Hematopoietic multipotent progenitor cell treated with erythropoietin and hydrocortisone succinate and interleukin-3 and kit ligand, for 8 days (in vitro differentiated cells): ENCODE data around the gene MARCHF3.
"Not testable (repeated sequence)": the region's sequence is repeated elsewhere in the genome, so short reads cannot be mapped to it uniquely, and the experiment has no call there.

ENCODE experiments used
- DNase-seq: peaks from one replicate; pipeline ENCODE4 v3.0.0-alpha.2; 2015

Gene MARCHF3

GRCh38 chr5:127030259-127031146 is at the start of gene MARCHF3:
Gene MARCHF3, minus strand, starts transcription at chr5:127030558. Its CDS starts 112,387 bp downstream, at chr5:126918171.
- peak; percentile 94 for DNase-seq

- DNase-seq, result no peak
These were observed 49.7 kb upstream of the MARCHF3 start for GRCh38 chr5:127079994-127080491.

GRCh38 chr5:127077366-127077765 is 47.0 kb upstream of the MARCHF3 start:
- no peak for DNase-seq

- DNase-seq, result no peak
These were observed 46.2 kb upstream of the MARCHF3 start for GRCh38 chr5:127076315-127077129.

GRCh38 chr5:127074466-127074865 is 44.1 kb upstream of the MARCHF3 start:
- no peak for DNase-seq

GRCh38 chr5:127072861-127073846 is 42.8 kb upstream of the MARCHF3 start, which contains the start of gene C5orf63:
Gene C5orf63, minus strand, starts transcription at chr5:127073502. Its CDS starts 14,507 bp downstream, at chr5:127058995.
- DNase-seq, result peak; percentile 82

GRCh38 chr5:127070243-127070642 is 39.9 kb upstream of the MARCHF3 start:
- DNase-seq, result no peak

GRCh38 chr5:127068493-127069214 is 38.3 kb upstream of the MARCHF3 start:
- DNase-seq, result no peak

GRCh38 chr5:127066721-127067120 is 36.4 kb upstream of the MARCHF3 start:
- DNase-seq, result no peak

- no peak for DNase-seq
These were observed 34.0 kb upstream of the MARCHF3 start for GRCh38 chr5:127064253-127064840.

GRCh38 chr5:127063257-127063913 is 33.0 kb upstream of the MARCHF3 start:
- DNase-seq, result no peak

GRCh38 chr5:127061956-127062355 is 31.6 kb upstream of the MARCHF3 start:
- no peak for DNase-seq

GRCh38 chr5:127061537-127061936 is 31.2 kb upstream of the MARCHF3 start:
- no peak for DNase-seq

GRCh38 chr5:127060470-127060985 is 30.2 kb upstream of the MARCHF3 start:
- no peak for DNase-seq

GRCh38 chr5:127056896-127057295 is 26.5 kb upstream of the MARCHF3 start:
- no peak for DNase-seq

- DNase-seq, result no peak
These were observed 25.7 kb upstream of the MARCHF3 start for GRCh38 chr5:127055880-127056653.

- DNase-seq, result not testable (repeated sequence)
These were observed 23.2 kb upstream of the MARCHF3 start for GRCh38 chr5:127053551-127053950.

- no peak for DNase-seq
These were observed 22.7 kb upstream of the MARCHF3 start for GRCh38 chr5:127053049-127053448.

- no peak for DNase-seq
These were observed 21.2 kb upstream of the MARCHF3 start for GRCh38 chr5:127051591-127051990.
